ENCODE data around the gene GNAQ.

Gene GNAQ

DNA sequence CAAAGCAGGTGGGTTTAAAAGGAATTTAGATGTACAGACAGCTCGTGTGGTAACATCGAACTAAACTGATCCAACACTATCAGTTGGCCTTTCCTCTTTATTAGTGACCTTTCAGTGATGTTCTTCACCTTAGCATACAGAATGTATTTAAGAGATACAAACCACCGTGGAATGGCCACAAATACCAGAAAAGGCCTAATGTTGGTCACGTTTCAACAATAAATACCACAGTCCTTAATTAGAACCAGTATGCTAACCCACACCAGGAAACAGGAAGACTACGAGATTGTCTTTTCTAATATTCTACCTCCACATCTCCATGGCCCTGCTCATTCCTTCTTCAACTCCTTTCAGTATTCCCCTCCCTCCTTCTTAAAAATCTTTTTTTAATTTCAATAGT is 40.4 kb downstream of the GNAQ start:
- no peak for TF ChIP-seq POLR2AphosphoS5 (IDR thresholded peaks at IDR 0.05; ENCODE audit: low read depth, low read length)
- no peak for TF ChIP-seq SIN3A (IDR thresholded peaks at IDR 0.05; ENCODE audit: borderline replicate concordance, insufficient read depth, low read length)
- TF ChIP-seq, protein P1, sequence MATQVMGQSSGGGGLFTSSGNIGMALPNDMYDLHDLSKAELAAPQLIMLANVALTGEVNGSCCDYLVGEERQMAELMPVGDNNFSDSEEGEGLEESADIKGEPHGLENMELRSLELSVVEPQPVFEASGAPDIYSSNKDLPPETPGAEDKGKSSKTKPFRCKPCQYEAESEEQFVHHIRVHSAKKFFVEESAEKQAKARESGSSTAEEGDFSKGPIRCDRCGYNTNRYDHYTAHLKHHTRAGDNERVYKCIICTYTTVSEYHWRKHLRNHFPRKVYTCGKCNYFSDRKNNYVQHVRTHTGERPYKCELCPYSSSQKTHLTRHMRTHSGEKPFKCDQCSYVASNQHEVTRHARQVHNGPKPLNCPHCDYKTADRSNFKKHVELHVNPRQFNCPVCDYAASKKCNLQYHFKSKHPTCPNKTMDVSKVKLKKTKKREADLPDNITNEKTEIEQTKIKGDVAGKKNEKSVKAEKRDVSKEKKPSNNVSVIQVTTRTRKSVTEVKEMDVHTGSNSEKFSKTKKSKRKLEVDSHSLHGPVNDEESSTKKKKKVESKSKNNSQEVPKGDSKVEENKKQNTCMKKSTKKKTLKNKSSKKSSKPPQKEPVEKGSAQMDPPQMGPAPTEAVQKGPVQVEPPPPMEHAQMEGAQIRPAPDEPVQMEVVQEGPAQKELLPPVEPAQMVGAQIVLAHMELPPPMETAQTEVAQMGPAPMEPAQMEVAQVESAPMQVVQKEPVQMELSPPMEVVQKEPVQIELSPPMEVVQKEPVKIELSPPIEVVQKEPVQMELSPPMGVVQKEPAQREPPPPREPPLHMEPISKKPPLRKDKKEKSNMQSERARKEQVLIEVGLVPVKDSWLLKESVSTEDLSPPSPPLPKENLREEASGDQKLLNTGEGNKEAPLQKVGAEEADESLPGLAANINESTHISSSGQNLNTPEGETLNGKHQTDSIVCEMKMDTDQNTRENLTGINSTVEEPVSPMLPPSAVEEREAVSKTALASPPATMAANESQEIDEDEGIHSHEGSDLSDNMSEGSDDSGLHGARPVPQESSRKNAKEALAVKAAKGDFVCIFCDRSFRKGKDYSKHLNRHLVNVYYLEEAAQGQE (IDR thresholded peaks at IDR 0.05; ENCODE audit: insufficient read depth in 1 of 2, low read depth in 2 of 2, low read length in 2 of 2), result no peak
- TF ChIP-seq TAF1 (IDR thresholded peaks at IDR 0.05; ENCODE audit: borderline replicate concordance, insufficient read depth, low read length), result no peak
- no peak for TF ChIP-seq FOXP2 (optimal IDR thresholded peaks at IDR 0.05; ENCODE audit: borderline replicate concordance, extremely low read depth, extremely low read length, insufficient read depth)

DNA sequence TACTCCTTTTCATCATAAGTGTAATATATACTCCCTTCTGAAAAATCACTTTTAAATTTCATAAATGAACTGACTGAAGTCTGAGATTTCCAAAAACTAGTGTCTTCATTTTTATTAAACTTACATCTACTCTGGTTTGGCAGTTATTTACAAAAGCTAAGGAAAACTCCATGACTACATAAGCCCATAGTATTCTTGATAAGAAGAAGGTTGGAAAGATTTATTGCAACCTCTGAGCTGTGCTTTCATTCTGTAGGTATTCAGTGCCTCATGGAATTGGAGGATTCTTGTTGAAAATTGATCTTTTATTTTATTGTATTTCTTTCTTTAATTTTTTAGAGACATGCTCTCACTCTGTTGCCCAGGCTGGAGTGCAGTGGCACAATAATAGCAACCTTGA is 41.7 kb downstream of the GNAQ start:
- no peak for TF ChIP-seq TAF1 (IDR thresholded peaks at IDR 0.05; ENCODE audit: borderline replicate concordance, insufficient read depth, low read length)
- no peak for TF ChIP-seq POLR2AphosphoS5 (IDR thresholded peaks at IDR 0.05; ENCODE audit: low read depth, low read length)
- TF ChIP-seq, protein P1 (IDR thresholded peaks at IDR 0.05; ENCODE audit: insufficient read depth in 1 of 2, low read depth in 2 of 2, low read length in 2 of 2), result no peak
- no peak for TF ChIP-seq SIN3A (IDR thresholded peaks at IDR 0.05; ENCODE audit: borderline replicate concordance, insufficient read depth, low read length)
- no peak for TF ChIP-seq FOXP2 (optimal IDR thresholded peaks at IDR 0.05; ENCODE audit: borderline replicate concordance, extremely low read depth, extremely low read length, insufficient read depth)

DNA sequence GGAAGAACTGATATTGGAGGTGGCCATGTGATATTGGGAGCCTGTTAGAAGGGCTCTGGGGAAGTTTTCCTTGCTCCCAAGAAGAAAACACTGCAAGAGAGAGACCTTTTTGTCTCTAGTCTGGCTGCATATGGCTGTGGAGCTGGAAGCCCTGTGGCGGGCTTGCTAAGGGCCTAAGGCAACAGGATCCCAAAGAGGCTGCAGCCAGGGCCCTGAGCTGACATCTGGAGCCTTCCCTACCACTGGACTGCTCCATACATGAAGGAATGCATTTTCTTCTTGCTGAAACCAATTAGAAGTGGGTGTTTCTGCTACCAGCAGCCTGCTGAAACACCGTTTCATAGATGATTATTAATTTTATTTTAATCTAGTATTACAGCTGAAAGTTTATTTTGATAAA is 42.2 kb downstream of the GNAQ start:
- TF ChIP-seq POLR2AphosphoS5 (IDR thresholded peaks at IDR 0.05; ENCODE audit: low read depth, low read length), result no peak
- TF ChIP-seq FOXP2 (optimal IDR thresholded peaks at IDR 0.05; ENCODE audit: borderline replicate concordance, extremely low read depth, extremely low read length, insufficient read depth), result no peak

DNA sequence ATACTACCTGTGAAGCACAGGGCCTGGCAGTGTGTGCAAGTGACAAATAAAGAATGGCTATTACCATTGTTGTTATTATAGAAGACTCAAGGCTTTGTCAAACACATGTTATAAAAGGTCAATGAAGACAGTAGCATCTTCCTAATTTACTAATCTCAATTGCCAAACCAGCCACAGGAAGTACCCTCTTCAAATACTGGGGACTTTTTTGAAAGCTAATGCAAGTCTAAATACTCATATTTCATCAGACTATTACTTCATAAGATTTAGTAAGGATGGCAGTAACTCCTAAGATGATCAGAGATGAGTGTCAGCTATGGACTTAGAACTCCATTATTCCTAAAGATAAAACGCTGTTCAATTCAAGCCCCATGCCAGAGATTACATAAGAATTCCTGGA is 43.0 kb downstream of the GNAQ start:
- TF ChIP-seq POLR2AphosphoS5 (IDR thresholded peaks at IDR 0.05; ENCODE audit: low read depth, low read length), result no peak
- TF ChIP-seq SIN3A (IDR thresholded peaks at IDR 0.05; ENCODE audit: borderline replicate concordance, insufficient read depth, low read length), result no peak
- no peak for TF ChIP-seq TAF1 (IDR thresholded peaks at IDR 0.05; ENCODE audit: borderline replicate concordance, insufficient read depth, low read length)
- TF ChIP-seq FOXP2 (optimal IDR thresholded peaks at IDR 0.05; ENCODE audit: borderline replicate concordance, extremely low read depth, extremely low read length, insufficient read depth), result no peak
- TF ChIP-seq, protein P1 (IDR thresholded peaks at IDR 0.05; ENCODE audit: insufficient read depth in 1 of 2, low read depth in 2 of 2, low read length in 2 of 2), result no peak

DNA sequence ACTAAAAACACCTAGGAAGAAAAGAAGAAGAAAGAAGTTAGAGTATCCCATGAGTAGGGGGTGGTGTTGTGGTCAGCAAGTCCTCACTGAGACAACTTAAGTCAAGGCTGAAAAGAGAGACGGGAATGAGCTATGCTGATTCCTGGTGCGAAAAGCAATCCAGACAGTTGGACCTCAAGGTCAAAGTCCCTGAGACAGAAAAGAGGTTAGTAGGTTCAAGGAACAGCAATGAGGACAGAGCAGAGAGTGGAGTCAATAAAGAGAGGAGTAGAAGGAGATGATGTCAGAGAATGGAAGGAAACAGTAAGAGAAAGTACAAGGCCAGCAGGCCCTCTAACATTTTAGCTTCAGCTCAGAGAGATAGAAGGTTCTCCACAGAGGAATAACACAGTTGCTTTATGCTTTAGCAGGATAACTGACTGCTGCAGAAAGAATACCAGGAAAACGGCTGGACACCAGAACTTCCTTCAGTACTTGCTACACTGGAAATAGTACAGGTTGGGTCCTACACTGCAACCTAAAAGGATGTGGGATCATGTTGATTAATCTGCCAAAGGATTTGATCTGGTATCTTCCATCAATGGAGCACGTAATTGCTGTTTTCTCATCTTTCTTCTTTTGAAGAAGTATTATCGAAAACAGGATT is 43.6 kb downstream of the GNAQ start:
- TF ChIP-seq TAF1 (IDR thresholded peaks at IDR 0.05; ENCODE audit: borderline replicate concordance, insufficient read depth, low read length) (no peak), FOXP2 (optimal IDR thresholded peaks at IDR 0.05; ENCODE audit: borderline replicate concordance, extremely low read depth, extremely low read length, insufficient read depth) (no peak), POLR2AphosphoS5 (IDR thresholded peaks at IDR 0.05; ENCODE audit: low read depth, low read length) (no peak), SIN3A (IDR thresholded peaks at IDR 0.05; ENCODE audit: borderline replicate concordance, insufficient read depth, low read length) (no peak)
- TF ChIP-seq, protein P1 (IDR thresholded peaks at IDR 0.05; ENCODE audit: insufficient read depth in 1 of 2, low read depth in 2 of 2, low read length in 2 of 2), result no peak

Measured in PFSK-1 (cell line).